Bronchial epithelial cell (primary cell): ENCODE results near the gene MINDY3. TPM values are rescaled to one million over a fixed set of nuclear protein-coding genes. Genes with fewer than 3 reads are reported as not detected.

ENCODE experiments used
- DNase-seq: peaks from one replicate; pipeline ENCODE4 v3.0.0-alpha.2; 2010; ENCODE audit warnings: low read depth
- FAIRE-seq: peaks from 2 replicates; lab custom pipeline; 2011; peaks lifted over from hg19 to GRCh38; lab: Jason Lieb, UNC
- H3K27me3 ChIP-seq: 2 replicates; pipeline ENCODE4 v1.5.1; 2011; ENCODE audit warnings: low read length; ENCODE audit not compliant: control insufficient read depth, insufficient read depth
- H3K36me3 ChIP-seq: 2 replicates; pipeline ENCODE4 v1.5.1; 2011; ENCODE audit warnings: low read length; ENCODE audit not compliant: control insufficient read depth, insufficient read depth
- H3K4me3 ChIP-seq: 2 replicates; pipeline ENCODE4 v1.5.1; 2011; ENCODE audit warnings: mild to moderate bottlenecking, low read depth, low read length, control low read depth
- CTCF ChIP-seq: IDR thresholded peaks from 2 replicates; pipeline ENCODE4 v1.5.1; 2011; ENCODE audit warnings: mild to moderate bottlenecking, moderate library complexity, low read length, control low read depth, inconsistent platforms; ENCODE audit not compliant: insufficient read depth, severe bottlenecking
- total RNA-seq: library from RNA; depleted of rRNA; stranded (reverse); fragments of >200 nt; gene quantifications from 2 replicates; pipeline ENCODE4 v1.2.1, GENCODE V29; 2014

The MINDY3 gene
- total RNA-seq, 1 donor from 2014 or later, result 19.7 TPM

- TF ChIP-seq CTCF, result no peak
- H3K27me3 ChIP-seq, result no peaks in the 10 kb centered on the region
- DNase-seq (no peak), FAIRE-seq (no peak)
- no peaks in the 10 kb centered on the region for H3K36me3 ChIP-seq
- H3K4me3 ChIP-seq, result no peak overlapping the region
Observed at GRCh38 chr10:15791816-15792524, 68.3 kb downstream of the MINDY3 start.

GRCh38 chr10:15789793-15790525, 70.3 kb downstream of the MINDY3 start:
- no peak for TF ChIP-seq CTCF
- FAIRE-seq (no peak), DNase-seq (peak; percentile 67)
- Histone ChIP-seq H3K4me3 (no peak overlapping the region), H3K27me3 (no peaks in the 10 kb centered on the region), H3K36me3 (peaks cover 4% of the 10 kb centered on the region)

DNA sequence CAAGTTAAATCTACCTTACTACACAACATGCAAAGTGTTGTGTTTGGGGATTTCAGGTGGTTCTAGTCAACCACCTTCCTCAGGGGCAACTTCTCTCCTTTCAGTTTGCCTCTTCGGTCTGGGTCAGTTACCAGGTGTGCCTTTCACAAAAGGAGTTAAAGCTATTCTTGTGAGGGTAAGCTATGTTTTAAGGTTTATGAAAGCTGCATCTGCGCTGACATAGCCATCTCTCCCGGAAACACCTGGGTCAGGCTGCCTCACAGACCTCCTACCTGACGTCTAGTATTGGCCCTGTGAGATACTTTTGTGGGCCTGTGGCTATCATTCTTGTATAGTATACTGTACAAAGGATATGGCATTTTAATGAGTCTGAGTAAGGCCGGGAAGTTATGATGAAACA, 72.9 kb downstream of the MINDY3 start:
- no peak overlapping the region for H3K4me3 ChIP-seq
- TF ChIP-seq CTCF, result no peak
- no peaks in the 10 kb centered on the region for H3K27me3 ChIP-seq
- DNase-seq (no peak), FAIRE-seq (no peak)
- peaks cover 4% of the 10 kb centered on the region for H3K36me3 ChIP-seq

DNA sequence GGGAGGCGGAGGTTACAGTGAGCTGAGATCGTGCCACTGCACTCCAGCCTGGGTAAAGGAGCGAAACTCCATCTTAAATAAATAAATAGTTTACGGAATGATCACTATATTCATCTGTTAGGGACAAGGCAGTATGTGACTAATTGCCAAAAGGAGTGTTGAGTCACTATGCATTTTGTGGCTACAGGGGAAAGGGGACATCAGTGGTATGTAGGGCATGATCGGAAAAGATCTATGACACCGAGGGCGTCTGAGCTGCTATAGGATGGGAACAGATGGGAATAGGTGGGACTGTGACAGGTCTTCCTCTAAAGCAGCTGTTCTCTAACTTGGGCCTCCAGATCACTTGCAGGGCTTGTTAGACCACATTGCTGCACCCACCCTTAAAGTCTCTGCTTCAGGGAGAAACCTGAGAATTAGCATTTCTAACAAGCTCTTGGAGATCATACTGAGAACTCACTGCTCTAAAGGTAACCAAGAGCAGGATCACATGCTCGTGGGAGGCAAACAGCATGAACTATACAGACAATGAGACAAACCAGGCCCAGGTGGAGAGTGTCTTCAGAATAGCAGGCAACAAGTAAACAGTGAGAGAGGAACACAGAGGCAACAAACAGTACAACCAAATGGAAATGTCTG, 75.5 kb downstream of the MINDY3 start:
- Histone ChIP-seq H3K36me3 (peaks cover 4% of the 10 kb centered on the region), H3K4me3 (no peak overlapping the region), H3K27me3 (no peaks in the 10 kb centered on the region)
- FAIRE-seq, result no peak
- no peak for DNase-seq
- TF ChIP-seq CTCF, result no peak

DNA sequence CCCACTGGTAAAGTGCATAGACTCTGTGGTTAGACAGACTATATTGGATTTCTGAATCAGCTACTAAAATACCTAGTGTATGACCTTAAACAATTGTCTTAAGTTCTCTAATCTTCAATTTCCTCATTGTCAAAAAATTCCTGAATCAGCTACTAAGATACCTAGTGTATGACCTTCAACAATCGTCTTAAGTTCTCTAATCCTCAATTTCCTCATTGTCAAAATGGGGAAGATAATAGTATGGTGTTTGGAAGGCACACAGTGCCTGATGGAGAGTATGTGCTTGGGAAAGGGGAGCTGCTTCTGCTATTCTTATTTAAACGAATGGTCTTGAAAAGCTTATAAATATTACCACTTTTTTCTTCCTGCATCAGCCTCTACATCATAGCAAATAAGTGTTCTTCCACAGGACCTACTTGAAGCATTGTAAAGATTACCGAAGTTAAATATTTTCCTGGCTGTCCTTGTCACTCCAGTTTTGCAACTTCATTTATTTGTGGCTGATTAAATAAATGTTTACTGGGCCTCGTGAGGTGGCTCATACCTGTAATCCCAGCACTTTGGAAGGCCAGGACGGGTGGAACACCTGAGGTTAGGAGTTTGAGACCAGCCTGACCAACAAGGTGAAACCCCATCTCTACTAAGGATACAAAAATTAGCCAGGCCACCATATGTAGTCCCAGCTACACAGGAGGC, 76.2 kb downstream of the MINDY3 start:
- Histone ChIP-seq H3K4me3 (no peak overlapping the region), H3K27me3 (no peaks in the 10 kb centered on the region), H3K36me3 (peaks cover 4% of the 10 kb centered on the region)
- TF ChIP-seq CTCF, result no peak
- FAIRE-seq (no peak), DNase-seq (no peak)
